Mesenteric fat pad (tissue), 1 donor: ENCODE results near the gene FBXO15. TPM values are rescaled to one million over a fixed set of nuclear protein-coding genes. Genes with fewer than 3 reads are reported as not detected.

ENCODE experiments used
- DNase-seq: peaks from one replicate; pipeline ENCODE4 v3.0.0-alpha.2; 2020; ENCODE audit warnings: low spot score
- long read RNA-seq: library from polyadenylated mRNA; unstranded; transcript quantifications from one replicate; pipeline ENCODE4 v2.0.0, GENCODE V29; 2020
- total RNA-seq: library from RNA; stranded (reverse); fragmentation: NEBNext Ultra II Directional; extraction: Animal tissue kit (Norgen Biotek cat#: 25700); gene quantifications from one replicate; pipeline ENCODE4 v1.2.1, GENCODE V29; 2021
- donor health status: DM: yes; HTN: yes; CAD: no.

FBXO15 gene, protein sequence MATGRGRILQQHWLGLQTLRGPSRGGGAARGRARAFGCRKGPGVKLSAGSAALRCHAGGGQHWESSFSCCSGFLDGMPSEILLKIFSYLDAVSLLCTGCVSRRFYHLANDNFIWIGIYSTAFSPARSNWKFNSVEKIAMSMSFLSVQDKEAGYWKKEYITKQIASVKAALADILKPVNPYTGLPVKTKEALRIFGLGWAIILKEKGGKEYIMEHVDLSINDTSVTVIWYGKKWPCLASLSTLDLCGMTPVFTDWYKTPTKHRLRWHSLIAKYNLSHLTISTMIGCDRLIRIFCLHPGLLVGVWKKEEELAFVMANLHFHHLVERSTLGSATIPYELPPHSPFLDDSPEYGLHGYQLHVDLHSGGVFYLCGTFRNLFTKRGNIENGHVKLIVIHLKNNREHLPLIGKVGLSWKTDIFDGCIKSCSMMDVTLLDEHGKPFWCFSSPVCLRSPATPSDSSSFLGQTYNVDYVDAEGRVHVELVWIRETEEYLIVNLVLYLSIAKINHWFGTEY
- total RNA-seq = 0.29 TPM
- long read RNA-seq = 0 reads

DNA sequence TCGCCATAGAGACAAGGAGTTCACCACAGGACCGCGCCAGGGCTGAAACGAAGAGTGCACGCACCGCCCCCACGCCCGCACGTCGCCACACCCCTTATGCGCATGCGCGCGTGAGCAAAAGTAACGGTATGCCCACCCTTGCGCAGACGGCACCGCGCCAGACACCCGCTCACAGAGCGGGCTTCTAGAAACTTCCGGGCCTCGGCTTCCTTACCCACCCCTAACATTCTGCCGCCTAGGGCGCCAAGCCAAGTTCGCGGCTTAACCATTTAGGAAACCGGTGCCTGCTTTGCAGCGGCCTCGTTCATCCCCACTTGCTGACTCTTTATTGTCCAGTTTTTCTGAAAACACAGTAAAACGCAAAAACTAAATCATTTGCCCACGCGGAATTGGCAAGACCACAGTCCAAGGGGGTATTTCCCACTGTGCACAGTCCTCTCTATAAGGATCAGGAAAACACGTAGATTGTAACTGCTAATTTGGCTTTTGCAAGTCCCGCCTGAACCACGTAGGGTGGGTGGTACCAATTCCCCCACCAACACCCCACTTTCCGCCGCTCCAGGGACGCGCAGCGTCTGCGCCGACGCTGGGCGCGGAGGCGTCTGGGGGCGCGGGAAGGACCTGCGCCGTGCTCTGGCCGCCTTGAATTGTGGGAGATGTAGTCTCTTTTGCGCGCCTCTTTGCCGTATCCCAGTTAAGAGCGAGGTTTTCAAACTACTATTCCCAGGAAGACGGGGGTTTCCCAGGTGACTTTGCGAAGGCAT is at the start of gene FBXO15, which contains the start of gene TIMM21:
Gene FBXO15, minus strand, starts transcription at position 56 of the 764 bp plus-strand sequence. Its CDS starts 49 bp downstream, at position 7.
Gene TIMM21, plus strand, starts transcription at position 745 of the 764 bp plus-strand sequence. CDS start 286 bp downstream, outside the sequence.
- DNase-seq = peak; percentile 98

GRCh38 chr18:74196220-74197119 is 48.8 kb upstream of the FBXO15 start:
- no peak for DNase-seq

DNA sequence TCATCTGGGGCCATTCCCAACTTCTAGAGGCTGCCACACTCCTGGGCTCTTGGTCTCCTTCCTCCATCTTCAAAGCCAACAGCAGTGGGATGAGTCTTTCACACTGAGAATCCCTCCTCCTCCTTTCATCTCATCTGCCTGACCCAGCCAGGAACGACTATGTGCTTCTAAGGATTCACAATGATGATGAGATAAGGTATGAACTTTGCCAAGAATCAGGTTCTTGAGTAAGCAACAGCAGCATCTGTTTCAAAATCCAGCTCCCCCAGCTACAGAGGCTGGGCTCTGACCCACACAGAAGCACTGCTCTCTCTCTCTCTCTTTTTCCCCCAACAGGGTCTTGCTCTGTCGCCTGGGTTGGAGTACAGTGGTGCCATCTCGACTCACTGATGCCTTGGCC is 47.1 kb upstream of the FBXO15 start:
- no peak for DNase-seq

DNA sequence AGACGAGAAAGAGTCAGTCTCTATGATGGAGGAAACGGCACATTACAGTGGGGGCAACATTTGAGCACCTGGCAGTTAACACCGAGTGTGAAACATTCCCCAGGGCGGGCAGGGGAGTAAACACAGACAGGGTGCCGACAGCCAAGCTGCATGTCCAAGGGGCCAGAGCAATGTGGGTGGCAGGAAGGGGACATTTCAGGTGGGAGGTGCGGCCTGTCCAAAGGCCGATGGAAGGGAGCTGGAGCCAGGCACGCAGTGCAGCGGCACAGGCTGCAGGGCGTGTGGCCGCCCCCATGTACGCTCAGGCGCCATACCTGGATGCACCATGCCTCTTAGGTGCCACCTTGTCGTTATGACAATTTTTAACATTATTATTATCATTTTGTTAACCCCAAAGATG is 43.9 kb upstream of the FBXO15 start:
- DNase-seq = no peak

DNA sequence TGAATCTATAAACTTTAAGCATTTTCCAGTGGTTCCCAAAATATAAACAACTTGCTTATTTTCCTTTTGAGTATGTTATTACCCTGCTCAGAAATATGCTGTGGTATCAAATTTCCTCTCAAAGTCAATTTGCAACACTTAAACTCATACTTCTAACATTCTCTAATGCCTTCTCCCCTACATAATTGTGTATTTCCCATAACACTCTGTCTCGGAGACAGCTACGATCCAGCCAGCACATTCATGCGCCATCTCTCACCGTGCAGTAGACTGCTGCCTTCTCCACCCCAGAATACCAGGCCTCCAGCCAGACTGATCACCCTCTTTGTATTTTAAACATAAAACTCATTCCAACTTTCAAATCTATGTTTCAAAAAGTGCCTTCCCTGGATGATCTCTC is 42.5 kb upstream of the FBXO15 start:
- no peak for DNase-seq

DNA sequence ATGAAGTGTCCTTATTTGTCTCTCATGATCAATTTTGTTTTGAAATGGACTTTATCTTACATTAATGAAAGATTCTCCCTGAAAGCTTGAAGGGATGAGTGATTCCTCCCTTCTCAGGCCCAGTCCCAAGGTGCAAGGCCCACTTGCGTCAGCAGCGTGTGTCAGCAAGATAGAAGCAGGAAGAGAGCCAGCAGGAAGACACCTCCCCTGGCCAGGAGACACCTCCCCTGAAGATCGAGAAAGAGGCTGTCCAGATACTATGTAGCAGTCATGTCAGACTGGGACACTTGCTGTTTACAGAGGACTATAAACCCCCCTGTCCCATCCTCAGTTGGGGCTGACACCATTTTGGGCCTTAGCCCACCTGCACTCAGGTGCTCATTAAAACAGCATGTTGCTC is 39.0 kb upstream of the FBXO15 start:
- DNase-seq = no peak

- DNase-seq = no peak
Measured at GRCh38 chr18:74185860-74186259, 38.2 kb upstream of the FBXO15 start.

DNA sequence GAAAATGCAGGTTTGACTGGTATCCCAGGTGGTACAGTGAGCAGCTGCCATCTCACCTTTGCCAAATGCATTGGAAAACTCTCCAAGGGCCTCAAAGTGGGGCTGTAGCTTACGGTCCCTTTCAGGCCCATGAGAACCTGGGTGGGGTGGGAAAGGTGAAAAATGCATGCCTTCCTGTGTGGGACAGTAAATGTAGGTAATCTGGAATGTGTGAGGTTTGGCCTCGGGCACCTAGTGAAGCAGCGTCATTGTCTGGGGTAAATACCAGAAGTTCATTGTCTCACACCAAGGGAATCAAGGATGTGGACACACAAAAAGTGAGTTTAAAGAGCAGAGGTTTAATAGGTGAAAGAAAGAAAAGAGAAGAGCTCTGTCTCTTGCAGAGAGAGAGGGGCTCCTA is 37.2 kb upstream of the FBXO15 start:
- no peak for DNase-seq

DNA sequence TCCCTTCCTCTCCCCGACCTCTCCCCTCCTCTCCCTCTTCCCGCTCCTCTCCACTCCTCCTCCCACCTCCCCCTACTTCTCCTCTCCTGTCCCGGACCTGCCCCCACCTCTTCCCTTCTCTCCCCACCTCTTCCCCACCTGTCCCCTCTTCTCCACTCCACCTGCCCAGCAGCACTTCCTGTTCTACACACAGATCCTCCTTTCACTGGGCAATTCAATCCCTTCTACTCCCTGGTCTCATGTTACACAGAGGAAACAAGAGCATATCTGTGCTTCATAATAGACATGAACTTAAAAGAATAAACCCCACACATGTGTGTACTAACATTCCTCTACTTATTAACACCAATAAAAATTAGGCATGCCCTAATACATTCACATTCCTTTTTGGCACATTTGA is 35.5 kb upstream of the FBXO15 start:
- no peak for DNase-seq

GRCh38 chr18:74182335-74182734 is 34.7 kb upstream of the FBXO15 start:
- DNase-seq = no peak

DNA sequence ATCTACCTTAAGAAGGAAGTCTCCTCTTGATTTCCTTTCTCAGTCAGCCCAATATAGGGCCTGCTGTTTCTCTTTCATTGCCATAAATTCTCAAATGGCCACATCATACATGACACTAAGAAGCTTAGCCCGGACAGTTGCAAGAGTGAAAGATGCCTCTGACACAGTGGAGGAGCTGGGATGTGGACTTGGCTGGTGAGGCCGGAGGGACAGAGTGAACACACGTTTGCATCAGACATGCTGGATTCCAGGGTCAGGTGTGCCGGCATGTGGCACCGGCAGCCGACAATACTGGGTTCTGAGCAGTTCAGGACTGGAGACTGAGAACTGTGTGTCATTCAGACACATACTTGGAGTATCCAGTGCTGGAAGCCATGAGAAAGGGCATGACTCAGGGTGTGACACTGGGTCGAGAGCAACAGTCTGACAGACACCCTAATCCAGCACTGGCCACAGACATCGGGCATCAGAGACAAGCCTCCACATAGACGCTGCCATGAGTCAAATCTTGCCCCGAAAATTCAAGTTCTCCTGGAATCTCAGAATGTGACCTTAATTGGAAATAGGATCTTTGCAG is 32.1 kb upstream of the FBXO15 start:
- no peak for DNase-seq

DNA sequence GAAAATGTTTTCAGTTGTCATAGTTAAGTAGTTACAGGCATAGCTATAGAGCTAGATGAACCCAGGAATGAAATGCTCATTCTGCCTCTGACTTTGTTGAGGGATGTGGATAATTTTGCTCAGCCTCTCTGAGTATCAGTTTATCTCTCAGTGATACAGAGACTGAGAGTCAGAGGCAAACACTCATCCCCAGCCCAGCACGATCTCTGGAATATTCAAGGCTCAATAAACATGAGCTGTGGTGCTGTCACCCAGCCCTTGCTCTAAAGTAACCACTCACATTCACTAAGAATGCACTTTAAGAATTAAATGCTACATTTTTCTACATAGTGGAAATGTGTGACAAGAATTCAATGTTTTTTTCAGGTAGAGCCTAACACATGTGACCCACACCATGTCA is 31.2 kb upstream of the FBXO15 start:
- DNase-seq = no peak

DNA sequence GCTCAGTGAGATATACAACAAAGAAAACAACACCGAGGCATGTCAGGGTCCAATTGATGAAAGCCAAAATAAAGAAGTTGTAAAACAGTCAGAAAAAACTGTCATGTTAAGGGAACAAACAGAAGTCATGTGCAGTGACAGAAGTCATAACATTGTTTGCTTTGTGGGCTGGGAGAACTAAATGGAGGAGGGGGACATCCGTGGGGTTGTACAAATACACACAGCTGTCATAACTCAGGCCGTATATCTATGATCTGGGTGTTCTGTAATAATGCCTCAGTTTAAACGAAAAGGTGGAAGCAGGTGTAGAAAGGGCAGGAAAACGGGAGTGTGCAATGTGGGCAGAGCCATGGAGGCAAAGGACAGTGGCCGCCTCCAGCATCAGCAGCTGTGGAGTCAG is 28.0 kb upstream of the FBXO15 start:
- DNase-seq = no peak

DNA sequence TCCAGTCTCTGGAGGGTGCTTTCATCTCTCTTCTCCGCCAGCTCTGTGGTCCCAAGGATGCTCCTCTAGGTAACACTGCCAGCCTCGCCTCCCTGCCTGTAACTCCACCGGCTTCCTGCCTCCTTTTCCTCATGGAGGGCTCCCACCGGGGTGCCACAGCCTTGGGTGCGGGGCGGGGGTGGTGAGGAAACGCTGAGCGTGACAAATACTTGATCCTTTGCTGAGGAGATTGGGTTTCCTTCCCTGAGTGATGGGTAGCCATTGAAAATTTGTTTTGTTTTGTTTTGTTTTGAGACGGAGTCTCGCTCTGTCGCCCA is 25.8 kb upstream of the FBXO15 start:
- no peak for DNase-seq

GRCh38 chr18:74172697-74173433 is 25.2 kb upstream of the FBXO15 start:
- DNase-seq = no peak

GRCh38 chr18:74171910-74172606 is 24.4 kb upstream of the FBXO15 start:
- DNase-seq = no peak

DNA sequence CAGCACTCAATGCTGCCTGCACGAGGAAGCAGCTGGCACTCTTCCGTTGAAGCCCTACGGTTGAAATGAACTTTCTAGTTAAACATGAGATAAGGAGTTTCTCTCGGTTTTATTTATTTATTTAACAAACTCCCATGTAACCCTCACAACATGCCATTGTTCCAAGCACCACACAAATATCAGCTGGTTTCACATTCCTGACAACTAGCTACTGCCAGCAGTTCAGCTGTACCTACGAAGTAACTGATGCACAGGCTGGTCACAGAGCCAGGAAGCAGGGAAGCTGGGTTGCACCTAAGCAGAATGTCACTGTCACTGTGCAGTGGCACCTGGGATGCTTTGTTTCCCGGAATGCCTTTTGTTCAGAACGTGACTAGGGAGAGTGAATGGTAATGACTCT is 18.8 kb upstream of the FBXO15 start:
- DNase-seq = no peak

DNA sequence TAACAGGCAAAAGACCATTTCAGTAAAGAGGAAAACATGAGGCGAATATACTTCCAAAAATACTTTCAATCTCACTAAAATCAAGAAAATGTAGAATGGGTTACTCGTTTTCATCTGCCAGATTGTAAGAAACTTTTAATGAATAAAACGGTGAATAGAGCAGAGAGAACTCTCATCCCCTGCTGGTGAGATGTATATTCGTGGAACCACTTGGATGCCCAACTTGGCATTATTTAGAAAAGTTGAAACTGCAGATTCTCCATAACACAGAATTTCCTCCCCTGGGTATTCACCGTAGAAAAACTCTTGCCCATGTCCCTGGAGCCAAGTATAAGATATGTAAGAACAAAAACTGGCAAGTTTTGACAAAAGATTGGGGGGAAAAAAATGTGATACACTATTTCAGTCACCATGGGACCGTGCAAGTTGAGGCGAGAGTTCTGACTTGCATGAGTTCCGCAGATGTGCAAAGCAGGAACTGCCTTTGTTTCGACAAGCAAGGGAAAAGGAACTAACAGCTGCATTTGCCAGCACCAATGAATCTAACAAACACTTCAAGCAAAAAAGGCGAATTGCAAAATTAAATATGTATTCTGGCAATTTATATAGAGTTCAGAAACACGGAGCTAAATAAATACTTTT is 15.5 kb upstream of the FBXO15 start:
- DNase-seq = no peak

DNA sequence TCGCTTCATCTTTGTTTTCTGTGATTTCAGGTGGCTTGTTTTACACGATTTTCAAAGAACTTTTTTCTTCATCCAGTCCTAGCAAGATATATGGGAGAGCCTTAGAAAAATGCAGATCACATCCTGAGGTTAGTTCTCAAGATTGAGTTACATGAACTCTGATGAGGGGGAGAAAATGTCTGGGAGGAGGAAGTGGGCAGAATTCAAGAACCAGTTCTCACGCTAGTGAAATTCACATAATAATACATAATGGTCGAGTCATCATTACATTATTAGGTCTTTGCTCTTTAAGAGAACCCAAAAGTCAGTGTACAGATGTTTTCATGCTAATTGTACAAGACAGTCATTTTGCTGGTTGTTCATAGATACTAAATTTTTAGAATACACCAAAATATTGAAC is 7.6 kb upstream of the FBXO15 start:
- no peak for DNase-seq
